22Rv1 (cell line): Measurements from ENCODE around the gene COA1.
A peak's percentile ranks its signal among the peaks of the same experiment; 100 is the strongest.
"Not testable (repeated sequence)": the region's sequence is repeated elsewhere in the genome, so short reads cannot be mapped to it uniquely, and the experiment has no call there.

ENCODE experiments used
- H3K27ac ChIP-seq: fragments of 450-650 bp; 2 replicates; pipeline ENCODE4 v1.5.1; 2017
- ZFX ChIP-seq: fragments of 450-650 bp; IDR thresholded peaks from 2 replicates; pipeline ENCODE4 v1.6.1; 2017; ENCODE audit warnings: antibody characterized with exemption, borderline replicate concordance
- TF ChIP-seq, protein P1 (sequence below): fragments of 450-650 bp; IDR thresholded peaks from 2 replicates; pipeline ENCODE4 v1.5.1; 2017; ENCODE audit warnings: mild to moderate bottlenecking

COA1 gene

DNA sequence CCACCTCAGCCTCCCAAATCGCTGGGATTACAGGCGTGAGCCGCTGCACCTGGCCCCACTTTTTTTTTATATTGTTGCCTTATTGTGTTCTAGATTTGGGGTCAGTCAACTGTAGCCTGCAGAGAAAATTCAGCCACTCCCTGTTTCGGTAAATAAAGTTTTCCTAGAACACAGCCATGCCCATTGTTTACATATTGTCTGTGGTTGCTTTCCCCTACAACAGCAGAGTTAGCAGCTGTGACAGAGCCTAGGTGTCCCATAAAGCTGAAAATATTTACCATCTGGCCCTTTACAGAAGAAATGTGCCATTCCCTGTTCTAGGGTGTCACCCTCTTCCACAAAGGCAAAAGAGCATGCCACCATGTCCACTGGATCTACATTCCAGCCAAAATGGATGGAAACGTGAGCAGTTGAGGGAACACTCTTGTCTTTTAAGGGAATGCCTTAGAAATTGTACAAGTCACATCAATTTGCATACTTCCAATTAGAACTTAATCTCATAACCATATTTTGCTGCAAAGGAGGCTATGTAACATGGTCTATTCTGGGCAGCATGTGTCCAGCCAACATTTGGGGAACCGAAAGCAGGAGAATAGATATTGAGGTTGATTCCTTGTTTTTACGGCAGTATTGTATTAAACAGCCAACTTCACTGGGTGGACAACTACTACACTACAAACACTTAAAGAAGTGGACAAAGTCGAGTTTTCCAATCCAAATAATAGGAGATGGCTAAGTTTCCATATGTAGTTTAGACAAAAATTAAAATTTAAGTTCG is 18.2 kb upstream of the COA1 start:
- TF ChIP-seq ZFX, result no peak
- TF ChIP-seq, protein P1, sequence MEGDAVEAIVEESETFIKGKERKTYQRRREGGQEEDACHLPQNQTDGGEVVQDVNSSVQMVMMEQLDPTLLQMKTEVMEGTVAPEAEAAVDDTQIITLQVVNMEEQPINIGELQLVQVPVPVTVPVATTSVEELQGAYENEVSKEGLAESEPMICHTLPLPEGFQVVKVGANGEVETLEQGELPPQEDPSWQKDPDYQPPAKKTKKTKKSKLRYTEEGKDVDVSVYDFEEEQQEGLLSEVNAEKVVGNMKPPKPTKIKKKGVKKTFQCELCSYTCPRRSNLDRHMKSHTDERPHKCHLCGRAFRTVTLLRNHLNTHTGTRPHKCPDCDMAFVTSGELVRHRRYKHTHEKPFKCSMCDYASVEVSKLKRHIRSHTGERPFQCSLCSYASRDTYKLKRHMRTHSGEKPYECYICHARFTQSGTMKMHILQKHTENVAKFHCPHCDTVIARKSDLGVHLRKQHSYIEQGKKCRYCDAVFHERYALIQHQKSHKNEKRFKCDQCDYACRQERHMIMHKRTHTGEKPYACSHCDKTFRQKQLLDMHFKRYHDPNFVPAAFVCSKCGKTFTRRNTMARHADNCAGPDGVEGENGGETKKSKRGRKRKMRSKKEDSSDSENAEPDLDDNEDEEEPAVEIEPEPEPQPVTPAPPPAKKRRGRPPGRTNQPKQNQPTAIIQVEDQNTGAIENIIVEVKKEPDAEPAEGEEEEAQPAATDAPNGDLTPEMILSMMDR, result no peak
- no peak overlapping the region for H3K27ac ChIP-seq

DNA sequence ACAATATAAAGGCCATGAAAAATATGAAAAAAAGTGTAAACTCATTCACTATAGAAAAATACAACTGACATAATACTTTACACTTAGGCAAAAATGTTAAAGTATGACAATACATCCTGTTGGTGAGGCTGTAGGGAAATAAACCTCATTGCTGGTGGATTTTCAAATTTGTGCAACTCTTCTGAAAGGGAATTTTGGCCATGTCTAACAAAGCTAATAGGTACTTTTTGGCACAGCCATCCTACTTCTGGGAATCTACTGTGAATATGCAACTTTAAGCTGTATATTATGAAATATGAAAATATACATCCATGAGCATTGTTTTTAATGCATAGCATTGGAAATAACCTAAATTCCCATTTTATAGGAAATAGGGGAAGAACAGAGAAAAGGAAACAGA is 13.4 kb upstream of the COA1 start:
- TF ChIP-seq, protein P1, result no peak
- H3K27ac ChIP-seq, result no peak overlapping the region

DNA sequence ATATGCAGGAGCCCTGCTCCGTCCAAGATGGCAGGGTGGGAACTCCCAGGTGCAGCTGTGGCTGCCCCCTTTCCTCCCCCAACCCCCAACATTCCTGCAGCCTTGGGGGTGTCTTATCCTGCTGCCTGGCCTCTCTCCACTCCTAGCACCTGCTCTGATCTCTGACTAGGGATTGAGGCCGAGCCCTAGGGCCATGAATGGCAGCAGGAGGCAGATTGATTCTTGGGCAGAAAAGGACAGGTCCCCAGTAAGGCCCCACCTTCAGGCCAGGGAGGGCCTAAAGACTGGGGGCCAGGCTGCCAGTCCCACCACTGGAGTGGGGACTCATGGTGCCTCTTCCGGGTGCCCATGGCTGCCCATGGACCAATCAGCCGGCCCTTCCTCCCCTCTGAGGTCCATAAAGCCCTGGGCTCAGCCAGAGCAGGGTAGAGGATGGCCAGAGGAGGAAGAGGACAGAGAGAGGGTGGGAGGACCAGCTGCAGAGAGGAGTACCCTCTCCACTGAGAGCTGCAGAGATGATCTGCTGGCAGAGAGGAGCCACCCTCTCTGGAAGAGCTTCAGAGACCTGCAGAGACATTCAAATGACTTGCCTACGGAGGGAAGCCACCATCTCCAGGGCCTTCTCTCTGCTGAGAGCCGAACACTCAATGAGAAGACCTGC is 8.3 kb upstream of the COA1 start:
- H3K27ac ChIP-seq, result no peak overlapping the region
- TF ChIP-seq, protein P1, result no peak
- no peak for TF ChIP-seq ZFX

DNA sequence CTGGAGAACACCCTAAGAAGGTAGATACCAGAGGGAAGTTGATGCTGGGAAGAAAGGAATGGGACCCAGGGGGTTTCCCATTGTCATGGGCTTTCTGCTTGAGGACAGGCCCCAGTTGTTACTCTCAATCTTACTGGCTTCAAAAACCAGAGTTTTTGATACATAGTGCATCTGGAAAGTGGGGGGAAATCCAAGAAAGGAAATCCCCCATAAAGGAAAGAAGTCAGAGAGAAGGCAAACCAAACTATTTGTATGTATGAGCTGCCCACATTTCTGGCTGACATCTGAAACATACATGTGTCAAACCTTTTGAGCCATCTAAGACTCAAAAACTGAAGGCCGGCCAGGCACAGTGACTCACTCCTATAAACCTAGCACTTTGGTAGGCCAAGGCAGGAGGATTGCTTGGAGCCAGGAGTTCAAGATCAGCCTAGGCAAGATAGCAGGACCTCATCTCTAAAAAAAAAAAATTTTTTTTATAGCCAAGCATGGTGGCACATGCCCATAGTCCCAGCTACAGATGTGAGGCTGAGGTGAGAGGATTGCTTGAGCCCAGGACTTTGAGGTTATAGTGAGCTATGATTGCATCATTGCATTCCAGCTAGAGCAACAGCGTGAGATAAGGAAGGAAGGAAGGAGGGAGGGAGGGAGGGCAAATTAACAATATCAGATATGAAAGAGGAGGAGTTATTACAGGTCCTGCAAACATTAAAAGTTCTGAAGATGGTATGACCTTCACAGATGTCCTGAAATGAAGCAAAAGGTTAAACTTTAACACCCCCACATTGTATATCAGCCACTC is 6.7 kb upstream of the COA1 start:
- H3K27ac ChIP-seq, result no peak overlapping the region
- TF ChIP-seq ZFX, result no peak
- TF ChIP-seq, protein P1, result no peak

DNA sequence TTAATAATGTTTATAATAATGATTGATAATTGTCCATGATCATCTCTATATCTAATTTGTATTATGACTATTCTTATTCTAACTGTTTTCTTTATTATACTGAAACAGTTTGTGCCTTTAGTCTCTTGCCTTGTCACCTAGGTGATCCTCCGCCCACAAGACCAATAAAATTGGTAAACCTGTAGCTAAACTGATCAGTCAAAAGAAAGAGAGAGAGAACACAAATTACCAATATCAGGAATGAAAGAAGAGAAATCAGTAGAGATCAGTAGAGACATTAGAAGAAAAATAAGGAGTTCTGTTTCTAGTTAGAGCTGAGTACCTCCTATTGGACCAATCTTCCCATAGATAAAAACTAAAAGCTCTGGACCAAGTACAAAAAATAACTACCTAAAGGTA is 6.1 kb upstream of the COA1 start:
- no peak overlapping the region for H3K27ac ChIP-seq
- TF ChIP-seq ZFX, result no peak
- TF ChIP-seq, protein P1, result no peak

DNA sequence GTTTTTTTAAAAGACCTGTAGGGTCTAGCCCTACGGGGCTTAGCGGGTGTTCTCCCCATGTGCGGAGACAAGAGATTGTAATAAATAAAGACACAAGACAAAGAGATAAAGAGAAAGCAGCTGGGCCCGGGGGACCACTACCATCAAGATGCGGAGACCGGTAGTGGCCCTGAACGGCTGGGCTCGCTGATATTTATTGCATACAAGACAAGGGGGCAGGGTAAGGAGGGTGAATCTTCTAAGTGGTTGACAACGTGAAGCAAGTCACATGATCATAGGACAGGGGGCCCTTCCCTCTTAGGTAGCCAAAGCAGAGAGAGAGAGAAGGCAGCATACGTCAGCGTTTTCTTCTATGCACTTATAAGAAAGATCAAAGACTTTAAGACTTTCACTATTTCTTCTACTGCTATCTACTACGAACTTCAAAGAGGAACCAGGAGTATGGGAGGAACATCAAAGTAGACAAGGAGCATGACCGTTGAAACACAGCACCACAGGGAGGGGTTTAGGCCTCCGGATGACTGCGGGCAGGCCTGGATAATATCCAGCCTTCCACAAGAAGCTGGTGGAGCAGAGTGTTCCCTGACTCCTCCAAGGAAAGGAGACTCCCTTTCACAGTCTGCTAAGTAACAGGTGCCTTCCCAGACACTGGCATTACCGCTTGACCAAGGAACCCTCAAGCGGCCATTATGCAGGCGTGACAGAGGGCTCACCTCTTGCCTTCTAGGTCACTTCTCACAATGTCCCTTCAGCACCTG is 5.4 kb upstream of the COA1 start:
- H3K27ac ChIP-seq, result not testable (repeated sequence)

DNA sequence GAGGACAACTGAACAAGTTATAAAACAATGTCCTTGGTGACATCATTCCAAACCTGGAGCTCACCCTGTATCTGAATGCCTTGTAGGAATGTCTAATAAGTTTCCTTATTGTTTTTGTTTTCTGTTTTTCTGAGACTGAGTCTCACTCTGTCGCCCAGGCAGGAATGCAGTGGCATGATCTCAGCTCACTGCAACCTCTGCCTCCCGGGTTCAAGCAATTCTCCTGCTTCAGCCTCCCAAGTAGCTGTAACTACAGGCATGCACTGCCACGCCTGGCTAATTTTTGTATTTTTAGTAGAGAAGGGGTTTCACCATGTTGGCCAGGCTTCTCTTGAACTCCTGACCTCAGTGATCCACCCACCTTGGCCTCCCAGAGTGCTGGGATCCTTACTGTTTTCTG is 2.2 kb upstream of the COA1 start:
- H3K27ac ChIP-seq, result not testable (repeated sequence)

DNA sequence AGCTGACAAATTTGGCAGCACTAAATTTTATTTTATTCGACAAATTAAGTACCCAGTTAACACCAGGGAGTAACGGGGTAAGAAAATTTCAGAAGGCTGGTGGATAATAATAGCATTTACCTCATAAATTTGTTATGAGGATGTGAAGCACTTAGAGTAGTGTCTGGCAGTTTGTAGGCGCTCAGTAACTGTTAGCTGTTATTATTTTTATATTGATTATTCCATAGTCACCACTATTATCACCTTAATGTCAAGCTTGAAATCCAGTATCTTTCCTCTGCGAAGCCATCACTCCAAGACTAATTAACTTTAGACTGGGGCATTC is 563 bp upstream of the COA1 start:
- peak overlapping the region; percentile 78 for H3K27ac ChIP-seq
- TF ChIP-seq ZFX, result no peak
- TF ChIP-seq, protein P1, result no peak
